ENCODE results near the gene ITPK1.

ITPK1 gene

DNA sequence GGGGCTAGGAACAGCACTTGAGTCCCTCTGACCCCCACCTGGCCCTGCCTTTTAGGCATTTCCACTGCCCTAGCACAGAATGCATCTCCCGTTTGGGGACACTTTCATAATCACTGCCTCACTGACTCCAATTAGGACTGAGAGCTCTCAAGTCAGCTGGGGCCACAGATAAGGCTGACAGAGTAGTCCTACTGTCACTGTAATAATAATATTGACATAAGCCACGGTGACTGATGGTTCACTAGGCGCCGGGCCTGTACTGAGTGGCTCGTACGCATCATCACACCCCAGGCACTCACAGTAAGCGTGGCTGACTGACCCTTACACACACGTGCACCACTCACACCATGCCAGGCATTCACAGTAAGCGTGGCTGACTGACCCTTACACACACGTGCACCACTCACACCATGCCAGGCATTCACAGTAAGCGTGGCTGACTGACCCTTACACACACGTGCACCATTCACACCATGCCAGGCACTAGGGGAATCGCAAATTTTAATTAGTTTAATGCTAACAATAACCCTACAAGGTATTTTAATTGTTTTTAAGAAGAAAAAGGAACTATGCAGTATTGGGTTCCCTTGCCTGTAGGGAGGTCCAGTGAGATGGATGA, 105.1 kb downstream of the ITPK1 start:
- no peak overlapping the region for H3K4me3 ChIP-seq (ENCODE audit: low read depth, low read length)
- TF ChIP-seq, protein P1, sequence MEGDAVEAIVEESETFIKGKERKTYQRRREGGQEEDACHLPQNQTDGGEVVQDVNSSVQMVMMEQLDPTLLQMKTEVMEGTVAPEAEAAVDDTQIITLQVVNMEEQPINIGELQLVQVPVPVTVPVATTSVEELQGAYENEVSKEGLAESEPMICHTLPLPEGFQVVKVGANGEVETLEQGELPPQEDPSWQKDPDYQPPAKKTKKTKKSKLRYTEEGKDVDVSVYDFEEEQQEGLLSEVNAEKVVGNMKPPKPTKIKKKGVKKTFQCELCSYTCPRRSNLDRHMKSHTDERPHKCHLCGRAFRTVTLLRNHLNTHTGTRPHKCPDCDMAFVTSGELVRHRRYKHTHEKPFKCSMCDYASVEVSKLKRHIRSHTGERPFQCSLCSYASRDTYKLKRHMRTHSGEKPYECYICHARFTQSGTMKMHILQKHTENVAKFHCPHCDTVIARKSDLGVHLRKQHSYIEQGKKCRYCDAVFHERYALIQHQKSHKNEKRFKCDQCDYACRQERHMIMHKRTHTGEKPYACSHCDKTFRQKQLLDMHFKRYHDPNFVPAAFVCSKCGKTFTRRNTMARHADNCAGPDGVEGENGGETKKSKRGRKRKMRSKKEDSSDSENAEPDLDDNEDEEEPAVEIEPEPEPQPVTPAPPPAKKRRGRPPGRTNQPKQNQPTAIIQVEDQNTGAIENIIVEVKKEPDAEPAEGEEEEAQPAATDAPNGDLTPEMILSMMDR (IDR thresholded peaks at IDR 0.05; ENCODE audit: borderline replicate concordance, insufficient read depth, low read depth, low read length): no peak

DNA sequence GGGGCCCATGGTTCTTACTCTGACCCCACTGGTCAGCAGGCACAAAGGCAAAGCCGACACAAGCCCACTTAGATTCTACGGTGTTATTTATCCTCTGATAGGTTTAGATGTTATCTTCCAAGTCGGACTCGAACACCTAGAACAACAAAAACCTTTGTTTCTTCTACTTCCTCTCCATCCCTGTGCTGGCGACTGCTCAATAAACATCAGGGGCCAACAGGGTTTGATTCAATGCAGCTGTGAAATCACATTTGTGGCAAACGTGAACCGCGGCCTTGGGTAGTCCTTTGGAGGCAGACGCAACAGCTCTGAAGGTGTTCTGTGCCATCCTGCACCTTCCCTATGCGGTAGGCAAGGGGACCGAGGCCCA, 105.6 kb downstream of the ITPK1 start:
- TF ChIP-seq, protein P1 (IDR thresholded peaks at IDR 0.05; ENCODE audit: borderline replicate concordance, insufficient read depth, low read depth, low read length): no peak
- no peak overlapping the region for H3K4me3 ChIP-seq (ENCODE audit: low read depth, low read length)

DNA sequence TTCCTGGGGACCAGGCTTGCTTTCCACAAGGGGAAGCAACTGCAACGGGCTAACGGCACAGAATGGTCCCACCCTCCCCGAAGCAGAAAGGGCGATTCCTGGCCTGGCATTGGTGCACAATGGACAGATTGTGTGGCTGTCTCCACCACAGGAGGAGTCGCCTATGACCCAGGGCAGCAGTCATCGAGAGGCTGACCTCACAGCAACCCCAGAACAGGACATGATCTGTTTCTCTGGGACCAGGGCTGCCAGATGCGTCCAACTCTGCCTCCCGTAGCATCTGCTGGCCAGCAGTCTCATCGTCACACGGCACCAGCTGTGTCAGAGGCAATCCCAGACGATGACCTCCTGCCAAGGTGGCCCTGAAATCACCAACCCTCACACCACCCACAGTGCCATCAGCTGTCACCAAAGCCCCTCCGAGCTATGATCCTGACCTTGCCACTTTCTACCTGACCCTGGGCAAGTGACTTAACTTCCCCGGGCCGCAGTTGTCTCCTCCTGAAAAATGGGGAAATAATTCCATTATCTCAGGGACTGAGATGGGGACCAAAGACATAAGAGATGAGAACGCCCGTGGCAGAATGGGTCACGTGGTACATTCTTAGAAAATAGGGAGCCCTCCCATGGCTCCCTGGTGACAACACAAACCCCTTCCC, 106.1 kb downstream of the ITPK1 start:
- TF ChIP-seq, protein P1 (IDR thresholded peaks at IDR 0.05; ENCODE audit: borderline replicate concordance, insufficient read depth, low read depth, low read length): no peak
- H3K4me3 ChIP-seq (ENCODE audit: low read depth, low read length): no peak overlapping the region

DNA sequence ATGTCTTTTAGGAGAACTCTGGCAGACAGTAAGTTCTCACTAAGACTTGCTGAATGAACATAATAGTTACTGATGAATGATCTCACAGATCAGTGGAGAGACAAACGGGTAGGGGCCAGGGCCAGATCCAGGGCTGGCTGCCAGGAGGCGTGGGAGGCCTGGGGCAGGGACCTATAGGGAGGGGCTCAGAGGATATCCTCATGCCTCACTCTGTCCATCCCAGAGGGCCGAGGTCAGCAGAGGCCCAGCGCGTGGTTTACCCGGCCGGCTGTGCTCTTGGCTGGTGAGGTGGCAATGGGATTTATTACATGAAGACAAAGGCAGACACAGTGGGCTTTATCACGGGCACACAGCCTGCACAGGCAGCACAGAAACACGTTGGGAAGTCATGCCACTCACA, 107.3 kb downstream of the ITPK1 start:
- no peak overlapping the region for H3K4me3 ChIP-seq (ENCODE audit: low read depth, low read length)
- TF ChIP-seq, protein P1 (IDR thresholded peaks at IDR 0.05; ENCODE audit: borderline replicate concordance, insufficient read depth, low read depth, low read length): no peak

DNA sequence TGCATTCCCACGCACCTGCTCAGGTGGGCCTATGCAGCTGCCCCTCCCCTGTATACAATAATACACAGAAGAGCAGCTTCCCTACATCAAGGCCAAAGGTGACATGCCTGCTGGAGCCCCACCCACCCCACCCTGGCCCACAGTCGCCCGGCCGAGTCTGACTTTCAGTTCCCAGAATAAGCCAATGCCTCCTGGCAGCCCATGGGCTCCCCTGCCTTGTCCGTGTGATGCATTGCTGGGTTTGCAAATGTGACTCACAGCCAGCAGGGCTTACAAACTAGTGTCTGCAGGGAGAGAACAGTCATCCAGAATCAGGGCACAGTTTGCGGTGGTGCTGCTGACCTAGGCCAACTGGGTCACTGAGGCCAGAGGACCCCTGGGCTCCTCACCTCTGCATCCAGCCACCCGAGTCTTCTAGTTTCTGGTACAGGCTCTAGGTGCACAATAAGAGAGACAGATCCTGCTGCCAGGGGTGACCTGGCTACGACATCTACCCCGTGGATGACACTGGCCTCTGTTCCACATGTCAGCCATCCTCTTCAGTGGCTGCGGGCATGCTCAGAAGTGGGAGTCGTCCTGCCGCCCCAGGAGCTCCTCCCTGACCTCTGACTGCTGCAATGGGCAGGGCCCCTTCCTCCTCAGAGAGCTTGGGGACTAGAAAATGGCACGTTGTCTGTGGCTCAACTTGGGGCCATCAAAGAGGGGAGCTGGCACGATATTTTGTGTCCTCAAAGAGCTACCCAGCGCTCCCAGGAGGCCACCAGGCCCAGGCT, 108.3 kb downstream of the ITPK1 start:
- no peak overlapping the region for H3K4me3 ChIP-seq (ENCODE audit: low read depth, low read length)
- TF ChIP-seq, protein P1 (IDR thresholded peaks at IDR 0.05; ENCODE audit: borderline replicate concordance, insufficient read depth, low read depth, low read length): no peak

DNA sequence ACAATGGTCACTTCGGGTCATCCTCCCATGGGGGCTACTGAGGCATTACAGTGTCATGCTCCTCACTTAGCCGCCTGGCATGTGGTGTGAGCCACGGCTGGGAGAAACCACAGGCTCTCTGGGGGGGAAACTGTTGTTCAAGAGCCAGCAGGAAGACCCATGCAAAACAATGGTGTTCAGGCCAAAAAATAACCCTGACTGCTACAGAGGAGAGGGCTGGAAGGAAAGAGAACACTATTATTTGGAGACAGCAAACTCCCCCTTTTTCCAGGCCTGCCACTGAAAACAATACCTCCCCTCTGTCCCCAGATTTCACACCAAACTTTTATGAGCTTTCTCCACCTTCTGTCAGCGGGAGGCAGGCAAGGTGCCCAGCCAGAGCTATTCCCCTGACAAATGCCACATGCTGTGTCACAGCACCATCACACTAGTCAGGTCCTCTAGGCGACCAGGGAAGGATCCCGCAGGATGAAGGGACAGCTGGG, 109.1 kb downstream of the ITPK1 start:
- H3K4me3 ChIP-seq (ENCODE audit: low read depth, low read length): no peak overlapping the region
- TF ChIP-seq, protein P1 (IDR thresholded peaks at IDR 0.05; ENCODE audit: borderline replicate concordance, insufficient read depth, low read depth, low read length): no peak

Measured in GM12875 (cell line).